SK-N-SH (cell line): ENCODE measurements around the gene SHKBP1. TPM values are rescaled to one million over a fixed set of nuclear protein-coding genes. Genes with fewer than 3 reads are reported as not detected.
A peak's percentile ranks its signal among the peaks of the same experiment; 100 is the strongest.

Source experiments
- CTCF ChIA-PET: fragments of 300-600, 350-600 bp; formaldehyde crosslinking; extraction: SDS; loops from one replicate; lab custom pipeline; 2021; lab: Yijun Ruan, JAX
- POLR2A ChIA-PET: fragments of 350-600 bp; sonication (Branson Sonifier 250); formaldehyde crosslinking; extraction: SDS; loops from one replicate; lab custom pipeline; 2020; ENCODE audit warnings: antibody characterized with exemption, inconsistent platforms; lab: Yijun Ruan, JAX
- DNase-seq: peaks from one replicate; pipeline ENCODE4 v3.0.0; 2012
- H2AFZ ChIP-seq: fragments of 200-600 bp; sonication (generic); 2 replicates; pipeline ENCODE4 v1.8.1; 2016; ENCODE audit warnings: antibody characterized with exemption, mild to moderate bottlenecking, low read depth
- H3F3A ChIP-seq: fragments of 200-600 bp; sonication (generic); replicated peaks from 2 replicates; pipeline ENCODE3; 2016; ENCODE audit warnings: antibody characterized with exemption, mild to moderate bottlenecking; ENCODE audit not compliant: insufficient read depth
- H3K27ac ChIP-seq, 2 experiments: fragments of 200-500 bp in 1 of 2; fragments of 200-600 bp in 1 of 2; sonication (Bioruptor generic) in 1 of 2; sonication (generic), shearing (Covaris generic) in 1 of 2; 2 replicates each; pipeline versions ENCODE4 v1.5.1 to v1.6.1; 2014 to 2016; ENCODE audit warnings: low read depth in 2 of 2, inconsistent platforms in 1 of 2, low read length in 1 of 2, mild to moderate bottlenecking in 1 of 2, mixed read lengths in 1 of 2
- H3K27me3 ChIP-seq: fragments of 200-600 bp; sonication (generic), shearing (Covaris generic); 2 replicates; pipeline ENCODE4 v1.6.1; 2016; ENCODE audit warnings: mixed run types; ENCODE audit not compliant: insufficient read depth
- H3K36me3 ChIP-seq, 2 experiments: fragments of 200-500 bp in 1 of 2; fragments of 200-600 bp in 1 of 2; sonication (Bioruptor generic) in 1 of 2; sonication (generic) in 1 of 2; replicated peaks in 1 of 2; 2 replicates each; pipeline versions ENCODE3 to v1.5.1; 2014 to 2016; ENCODE audit warnings: low read length in 1 of 2, mild to moderate bottlenecking in 1 of 2; ENCODE audit not compliant: insufficient read depth in 2 of 2, control insufficient read depth in 1 of 2
- H3K4me1 ChIP-seq, 2 experiments: fragments of 200-500 bp in 1 of 2; fragments of 200-600 bp in 1 of 2; sonication (Bioruptor generic) in 1 of 2; sonication (generic), shearing (Covaris generic) in 1 of 2; 2 replicates each; pipeline versions ENCODE4 v1.5.1 to v1.6.1; 2014 to 2016; ENCODE audit warnings: low read depth in 1 of 2, low read length in 1 of 2, mixed run types in 1 of 2; ENCODE audit not compliant: insufficient read depth in 2 of 2, control insufficient read depth in 1 of 2
- H3K4me2 ChIP-seq: fragments of 200-600 bp; sonication (generic), shearing (Covaris generic); 2 replicates; pipeline ENCODE4 v1.6.1; 2017; ENCODE audit warnings: mixed run types
- H3K4me3 ChIP-seq, 2 experiments: fragments of 200-500 bp in 1 of 2; fragments of 200-600 bp in 1 of 2; sonication (Bioruptor generic) in 1 of 2; sonication (generic), shearing (Covaris generic) in 1 of 2; 2 replicates each; pipeline versions ENCODE4 v1.5.1 to v1.8.1; 2014 to 2016; ENCODE audit warnings: low read depth in 2 of 2, inconsistent platforms in 1 of 2, low read length in 1 of 2, mild to moderate bottlenecking in 1 of 2, mixed read lengths in 1 of 2, moderate library complexity in 1 of 2
- H3K79me2 ChIP-seq: fragments of 200-600 bp; sonication (generic); 2 replicates; pipeline ENCODE4 v1.8.1; 2017; ENCODE audit warnings: mild to moderate bottlenecking; ENCODE audit not compliant: insufficient read depth
- H3K9ac ChIP-seq: fragments of 200-600 bp; sonication (generic); 2 replicates; pipeline ENCODE4 v1.6.1; 2017; ENCODE audit warnings: mixed run types
- H3K9me2 ChIP-seq: fragments of 200-600 bp; sonication (generic); 2 replicates; pipeline ENCODE4 v1.6.1; 2017; ENCODE audit warnings: mixed run types
- H3K9me3 ChIP-seq: fragments of 200-600 bp; sonication (generic); 2 replicates; pipeline ENCODE4 v1.6.1; 2017; ENCODE audit warnings: mixed run types, mild to moderate bottlenecking, moderate library complexity
- H4K20me1 ChIP-seq: fragments of 200-600 bp; sonication (generic); 2 replicates; pipeline ENCODE4 v1.6.1; 2017; ENCODE audit warnings: mild to moderate bottlenecking, mixed run types; ENCODE audit not compliant: insufficient read depth
- EZH2phosphoT487 ChIP-seq: fragments of 200-600 bp; sonication (generic); IDR thresholded peaks from 2 replicates; pipeline ENCODE4 v1.6.1; 2017; ENCODE audit warnings: low read depth, mixed run types, mild to moderate bottlenecking, antibody characterized with exemption, moderate library complexity, borderline replicate concordance
- FOSL2 ChIP-seq: IDR thresholded peaks from 2 replicates; pipeline ENCODE4 v1.4.0; 2012; ENCODE audit warnings: low read depth, mild to moderate bottlenecking, moderate library complexity, borderline replicate concordance
- FOXJ3 ChIP-seq: sonication (generic); formaldehyde crosslinking; IDR thresholded peaks from 2 replicates; pipeline ENCODE4 v1.5.1; 2020; ENCODE audit warnings: mild to moderate bottlenecking, missing genetic modification reagents
- GABPA ChIP-seq: IDR thresholded peaks from 2 replicates; pipeline ENCODE4 v1.4.0; 2012; ENCODE audit warnings: low read depth, mild to moderate bottlenecking
- MEF2A ChIP-seq: IDR thresholded peaks from 2 replicates; pipeline ENCODE4 v1.4.0; 2012; ENCODE audit warnings: low read depth, borderline replicate concordance
- MXI1 ChIP-seq: IDR thresholded peaks from 2 replicates; pipeline ENCODE4 v1.6.1; 2012; ENCODE audit warnings: mild to moderate bottlenecking, low read depth, low read length, improper control_type of control experiment
- NRF1 ChIP-seq: IDR thresholded peaks from 2 replicates; pipeline ENCODE4 v1.6.1; 2012; ENCODE audit warnings: low read depth, mild to moderate bottlenecking, low read length
- RFX5 ChIP-seq: IDR thresholded peaks from 2 replicates; pipeline ENCODE4 v1.6.1; 2012; ENCODE audit warnings: mild to moderate bottlenecking, improper control_type of control experiment, low read length
- TAF1 ChIP-seq: IDR thresholded peaks from 2 replicates; pipeline ENCODE4 v1.6.1; 2012; ENCODE audit warnings: low read depth, mild to moderate bottlenecking, low read length, moderate library complexity, borderline replicate concordance
- TCF12 ChIP-seq: IDR thresholded peaks from 2 replicates; pipeline ENCODE4 v1.4.0; 2012
- YY1 ChIP-seq: IDR thresholded peaks from 2 replicates; pipeline ENCODE4 v1.4.0; 2012; ENCODE audit warnings: low read depth, mild to moderate bottlenecking
- WGBS: methylation state at CpG from one replicate; pipeline ENCODE4 v1.1.6; 2017; ENCODE audit warnings: low lambda C conversion rate; 5-methylcytosine and 5-hydroxymethylcytosine counted together
- polyA plus RNA-seq, 3 experiments: library from polyadenylated mRNA; depleted of rRNA; stranded (reverse); fragments of >200 nt; gene quantifications; 2 replicates each; pipeline ENCODE4 v1.2.3, GENCODE V29; 2012
- TF ChIP-seq, protein P1 (sequence below): fragments of 200-600 bp; sonication (generic); IDR thresholded peaks from 2 replicates; pipeline ENCODE4 v1.6.1; 2017; ENCODE audit warnings: antibody characterized with exemption, mild to moderate bottlenecking, moderate library complexity
- TF ChIP-seq, protein P2 (sequence below): fragments of 150-350 bp; IDR thresholded peaks from 2 replicates; pipeline ENCODE4 v1.6.1; 2017; ENCODE audit warnings: antibody characterized with exemption, low read length, low read depth, borderline replicate concordance
- TF ChIP-seq, protein P3 (sequence below): IDR thresholded peaks from 2 replicates; pipeline ENCODE4 v1.4.0; 2012; ENCODE audit warnings: low read depth, borderline replicate concordance
- TF ChIP-seq, protein P4 (sequence below): IDR thresholded peaks from 2 replicates; pipeline ENCODE4 v1.4.0; 2012; ENCODE audit warnings: low read depth
- TF ChIP-seq, protein P5 (sequence below): fragments of 150-350 bp; IDR thresholded peaks from 2 replicates; pipeline ENCODE4 v1.6.1; 2016; ENCODE audit warnings: mild to moderate bottlenecking, low read depth, low read length

Gene SHKBP1
- polyA plus RNA-seq, 1 of the 3 experiments (the other 2 are of a cell fraction): 62.7 TPM

DNA sequence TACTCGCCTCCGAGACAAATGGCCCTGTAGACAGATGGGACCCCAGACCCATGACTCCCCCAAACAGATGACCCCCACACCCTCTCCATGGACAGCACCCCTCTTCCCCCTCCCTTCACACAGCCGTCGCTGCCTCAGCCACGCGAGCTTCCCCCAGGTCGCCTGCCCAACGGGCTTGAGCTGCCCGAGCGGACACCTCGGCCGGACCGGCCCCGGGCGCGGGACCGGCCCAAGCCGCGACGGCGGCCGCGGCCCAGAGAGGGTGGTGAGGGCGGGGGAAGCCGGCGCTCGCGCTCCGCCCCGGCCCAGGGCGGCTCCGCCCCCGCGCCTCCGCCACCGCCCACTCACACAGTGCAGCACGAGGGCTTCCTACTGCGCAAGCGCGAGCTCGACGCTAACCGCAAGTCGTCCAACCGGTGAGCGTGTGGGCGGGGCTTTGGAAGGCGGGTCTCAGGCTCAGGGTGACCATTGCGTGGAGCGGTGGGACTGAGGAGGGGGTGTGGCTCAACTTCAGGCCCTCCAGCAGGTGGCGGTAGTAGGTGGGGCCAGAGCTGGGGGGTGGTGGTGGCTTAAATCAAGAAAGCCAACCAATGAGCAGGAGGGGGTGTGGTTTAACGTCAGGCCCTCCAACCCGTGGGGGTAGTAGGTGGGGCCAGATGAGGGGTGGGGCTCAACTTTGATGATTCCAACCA, 6.2 kb upstream of the SHKBP1 start (continued):
- TF ChIP-seq, protein P1, sequence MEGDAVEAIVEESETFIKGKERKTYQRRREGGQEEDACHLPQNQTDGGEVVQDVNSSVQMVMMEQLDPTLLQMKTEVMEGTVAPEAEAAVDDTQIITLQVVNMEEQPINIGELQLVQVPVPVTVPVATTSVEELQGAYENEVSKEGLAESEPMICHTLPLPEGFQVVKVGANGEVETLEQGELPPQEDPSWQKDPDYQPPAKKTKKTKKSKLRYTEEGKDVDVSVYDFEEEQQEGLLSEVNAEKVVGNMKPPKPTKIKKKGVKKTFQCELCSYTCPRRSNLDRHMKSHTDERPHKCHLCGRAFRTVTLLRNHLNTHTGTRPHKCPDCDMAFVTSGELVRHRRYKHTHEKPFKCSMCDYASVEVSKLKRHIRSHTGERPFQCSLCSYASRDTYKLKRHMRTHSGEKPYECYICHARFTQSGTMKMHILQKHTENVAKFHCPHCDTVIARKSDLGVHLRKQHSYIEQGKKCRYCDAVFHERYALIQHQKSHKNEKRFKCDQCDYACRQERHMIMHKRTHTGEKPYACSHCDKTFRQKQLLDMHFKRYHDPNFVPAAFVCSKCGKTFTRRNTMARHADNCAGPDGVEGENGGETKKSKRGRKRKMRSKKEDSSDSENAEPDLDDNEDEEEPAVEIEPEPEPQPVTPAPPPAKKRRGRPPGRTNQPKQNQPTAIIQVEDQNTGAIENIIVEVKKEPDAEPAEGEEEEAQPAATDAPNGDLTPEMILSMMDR: no peak
- no peak for TF ChIP-seq EZH2phosphoT487
- TF ChIP-seq GABPA: no peak
- TF ChIP-seq, protein P2, sequence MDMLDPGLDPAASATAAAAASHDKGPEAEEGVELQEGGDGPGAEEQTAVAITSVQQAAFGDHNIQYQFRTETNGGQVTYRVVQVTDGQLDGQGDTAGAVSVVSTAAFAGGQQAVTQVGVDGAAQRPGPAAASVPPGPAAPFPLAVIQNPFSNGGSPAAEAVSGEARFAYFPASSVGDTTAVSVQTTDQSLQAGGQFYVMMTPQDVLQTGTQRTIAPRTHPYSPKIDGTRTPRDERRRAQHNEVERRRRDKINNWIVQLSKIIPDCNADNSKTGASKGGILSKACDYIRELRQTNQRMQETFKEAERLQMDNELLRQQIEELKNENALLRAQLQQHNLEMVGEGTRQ: no peak
- no peak; the same call in 1 of the 2 replicates for TF ChIP-seq RFX5
- no peak for TF ChIP-seq MEF2A
- peak; percentile 48 for TF ChIP-seq MXI1
- no peak for TF ChIP-seq YY1
- no peak for TF ChIP-seq FOSL2
- TF ChIP-seq, protein P3, sequence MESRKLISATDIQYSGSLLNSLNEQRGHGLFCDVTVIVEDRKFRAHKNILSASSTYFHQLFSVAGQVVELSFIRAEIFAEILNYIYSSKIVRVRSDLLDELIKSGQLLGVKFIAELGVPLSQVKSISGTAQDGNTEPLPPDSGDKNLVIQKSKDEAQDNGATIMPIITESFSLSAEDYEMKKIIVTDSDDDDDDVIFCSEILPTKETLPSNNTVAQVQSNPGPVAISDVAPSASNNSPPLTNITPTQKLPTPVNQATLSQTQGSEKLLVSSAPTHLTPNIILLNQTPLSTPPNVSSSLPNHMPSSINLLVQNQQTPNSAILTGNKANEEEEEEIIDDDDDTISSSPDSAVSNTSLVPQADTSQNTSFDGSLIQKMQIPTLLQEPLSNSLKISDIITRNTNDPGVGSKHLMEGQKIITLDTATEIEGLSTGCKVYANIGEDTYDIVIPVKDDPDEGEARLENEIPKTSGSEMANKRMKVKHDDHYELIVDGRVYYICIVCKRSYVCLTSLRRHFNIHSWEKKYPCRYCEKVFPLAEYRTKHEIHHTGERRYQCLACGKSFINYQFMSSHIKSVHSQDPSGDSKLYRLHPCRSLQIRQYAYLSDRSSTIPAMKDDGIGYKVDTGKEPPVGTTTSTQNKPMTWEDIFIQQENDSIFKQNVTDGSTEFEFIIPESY: no peak

DNA sequence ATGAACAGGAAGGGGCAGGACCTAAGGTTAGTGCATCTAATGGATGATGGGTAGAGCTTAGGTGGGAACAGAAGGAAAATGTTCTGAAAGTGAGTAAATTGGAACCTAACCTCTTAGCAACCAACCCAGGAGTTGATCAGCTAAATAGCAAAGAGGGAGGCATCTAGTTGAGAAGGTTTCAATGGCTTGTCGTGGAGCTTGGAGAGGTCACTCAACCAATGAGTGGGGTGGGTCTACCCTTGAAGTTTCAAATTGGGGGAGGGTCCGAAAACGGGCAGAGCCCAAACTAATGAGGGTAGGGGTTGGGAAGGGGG, 5.7 kb upstream of the SHKBP1 start:
- TF ChIP-seq, protein P4, sequence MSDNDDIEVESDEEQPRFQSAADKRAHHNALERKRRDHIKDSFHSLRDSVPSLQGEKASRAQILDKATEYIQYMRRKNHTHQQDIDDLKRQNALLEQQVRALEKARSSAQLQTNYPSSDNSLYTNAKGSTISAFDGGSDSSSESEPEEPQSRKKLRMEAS: no peak
- TF ChIP-seq FOXJ3 (CRISPR knock-in tag): no peak
- TF ChIP-seq RFX5: no peak
- TF ChIP-seq GABPA: no peak
- TF ChIP-seq, protein P5, sequence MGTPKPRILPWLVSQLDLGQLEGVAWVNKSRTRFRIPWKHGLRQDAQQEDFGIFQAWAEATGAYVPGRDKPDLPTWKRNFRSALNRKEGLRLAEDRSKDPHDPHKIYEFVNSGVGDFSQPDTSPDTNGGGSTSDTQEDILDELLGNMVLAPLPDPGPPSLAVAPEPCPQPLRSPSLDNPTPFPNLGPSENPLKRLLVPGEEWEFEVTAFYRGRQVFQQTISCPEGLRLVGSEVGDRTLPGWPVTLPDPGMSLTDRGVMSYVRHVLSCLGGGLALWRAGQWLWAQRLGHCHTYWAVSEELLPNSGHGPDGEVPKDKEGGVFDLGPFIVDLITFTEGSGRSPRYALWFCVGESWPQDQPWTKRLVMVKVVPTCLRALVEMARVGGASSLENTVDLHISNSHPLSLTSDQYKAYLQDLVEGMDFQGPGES: no peak
- no peak for TF ChIP-seq TCF12
- TF ChIP-seq NRF1: no peak
- 0 out of 2 replicates have a peak, but pooled peaks have one; percentile 22 for TF ChIP-seq TAF1
- POLR2A ChIA-PET: interaction anchor here (0.8 to 1.0 kb wide), 2 partner anchors 35 to 105 kb away, joined by 3 read pairs; partner anchors contain the start of gene BLVRB
- Histone ChIP-seq H3K79me2 (no peaks in the 10 kb centered on the region), H3K27ac (no peak overlapping the region), H3K4me3 (peak overlapping the region; percentile 31 to 34), H3K27me3 (no peaks in the 10 kb centered on the region), H3K4me1 (peaks cover 0 to 9% of the 10 kb centered on the region in 2 experiments; a peak in 1 of 4 replicates), H3K9ac (no peak overlapping the region), H3F3A (peaks cover 8% of the 10 kb centered on the region), H3K9me2 (no peaks in the 10 kb centered on the region), H3K9me3 (no peaks in the 10 kb centered on the region), H2AFZ (peak overlapping the region; percentile 74), H3K36me3 (no peaks in the 10 kb centered on the region), H3K4me2 (0 out of 2 replicates have a peak overlapping the region, but pooled peaks have one; percentile 27), H4K20me1 (no peaks in the 10 kb centered on the region)
- CTCF ChIA-PET: interaction anchor here (1.1 to 1.8 kb wide), 4 partner anchors 22 to 107 kb away, joined by 3 to 11 read pairs (median 8); no protein-coding TSS in a partner anchor
- DNase-seq: no peak
- WGBS: 10% methylated on average over 3 of the region's 3 CpGs
